Osteoblast (primary cell): Measurements from ENCODE around the gene ELMOD2. TPM values are rescaled to one million over a fixed set of nuclear protein-coding genes. Genes with fewer than 3 reads are reported as not detected.

Experiments used
- DNase-seq: peaks from one replicate; pipeline ENCODE4 v3.0.0; 2011; ENCODE audit warnings: low spot score, mixed read lengths; ENCODE audit not compliant: insufficient read length; ENCODE audit errors: missing footprints
- H2AFZ ChIP-seq: 2 replicates; pipeline ENCODE4 v1.6.0; 2011; ENCODE audit warnings: mild to moderate bottlenecking, low read length
- H3K27ac ChIP-seq: 2 replicates; pipeline ENCODE4 v1.5.1; 2011; ENCODE audit warnings: mild to moderate bottlenecking, low read depth, low read length, moderate library complexity
- H3K27me3 ChIP-seq: 2 replicates; pipeline ENCODE4 v1.6.0; 2012; ENCODE audit warnings: mild to moderate bottlenecking, control low read depth, inconsistent platforms, low read length, moderate library complexity; ENCODE audit not compliant: insufficient read depth
- H3K36me3 ChIP-seq: 2 replicates; pipeline ENCODE4 v1.5.1; 2011; ENCODE audit warnings: mild to moderate bottlenecking, low read length, control low read depth, moderate library complexity; ENCODE audit not compliant: insufficient read depth
- H3K4me1 ChIP-seq: 2 replicates; pipeline ENCODE4 v1.5.1; 2011; ENCODE audit warnings: mild to moderate bottlenecking, low read length, control low read depth, moderate library complexity; ENCODE audit not compliant: insufficient read depth
- H3K4me2 ChIP-seq: 2 replicates; pipeline ENCODE4 v1.6.0; 2011; ENCODE audit warnings: mild to moderate bottlenecking, low read length; ENCODE audit not compliant: insufficient read depth
- H3K4me3 ChIP-seq: fragments of 200-600 bp; sonication (generic); 3 replicates; pipeline ENCODE4 v1.5.1; 2012; ENCODE audit warnings: mild to moderate bottlenecking, low read length, inconsistent platforms; ENCODE audit not compliant: insufficient read depth
- H3K79me2 ChIP-seq: 2 replicates; pipeline ENCODE4 v1.6.0; 2012; ENCODE audit warnings: mild to moderate bottlenecking, low read length, control low read depth, inconsistent platforms; ENCODE audit not compliant: insufficient read depth
- H3K9me3 ChIP-seq: 2 replicates; pipeline ENCODE4 v1.5.1; 2011; ENCODE audit warnings: low read depth, low read length, control low read depth
- H4K20me1 ChIP-seq: 2 replicates; pipeline ENCODE4 v1.6.0; 2012; ENCODE audit warnings: mild to moderate bottlenecking, low read length, control low read depth; ENCODE audit not compliant: insufficient read depth
- small RNA-seq: library from RNA; depleted of rRNA; stranded (forward); fragments of <200 nt; gene quantifications from one replicate; pipeline ENCODE3, GENCODE V24; 2012
- total RNA-seq: library from RNA; depleted of rRNA; stranded (reverse); fragments of >200 nt; gene quantifications from 2 replicates; pipeline ENCODE4 v1.2.3, GENCODE V29; 2012
- TF ChIP-seq, protein P1 (sequence below): IDR thresholded peaks from 2 replicates; pipeline ENCODE4 v1.5.1; 2011; ENCODE audit warnings: mild to moderate bottlenecking, low read depth, low read length, moderate library complexity; ENCODE audit errors: extremely low read depth

Gene ELMOD2
- total RNA-seq, 1 donor, result 35.1 TPM

DNA sequence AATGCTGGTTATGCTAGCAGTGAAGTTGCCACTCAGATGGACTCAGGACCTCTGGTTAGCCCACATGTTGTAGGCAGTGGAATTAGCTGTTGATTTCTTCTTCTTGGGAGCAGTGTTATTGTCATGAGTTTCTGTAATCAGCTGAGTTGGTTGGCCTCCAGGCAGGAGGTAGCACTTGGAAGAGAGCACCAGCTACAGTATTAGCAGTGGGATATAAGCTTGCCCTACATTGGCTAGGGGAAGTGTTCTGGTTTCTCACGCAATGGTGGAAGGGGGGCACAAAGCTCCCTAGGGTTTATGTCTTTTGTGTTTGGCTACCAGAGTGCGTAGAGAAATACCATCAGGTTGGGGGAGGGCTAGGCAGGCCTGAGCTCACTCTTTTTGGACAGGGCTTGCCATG lies 78.7 kb downstream of the ELMOD2 start:
- no peaks in the 10 kb centered on the region for H3K79me2 ChIP-seq
- no peaks in the 10 kb centered on the region for H3K9me3 ChIP-seq
- no peak overlapping the region for H3K4me2 ChIP-seq
- H4K20me1 ChIP-seq, result no peaks in the 10 kb centered on the region
- no peak overlapping the region for H3K27ac ChIP-seq
- no peaks in the 10 kb centered on the region for H3K4me1 ChIP-seq
- H3K4me3 ChIP-seq, result no peak overlapping the region
- H3K36me3 ChIP-seq, result no peaks in the 10 kb centered on the region
- no peak overlapping the region for H2AFZ ChIP-seq
- DNase-seq, result no peak
- peaks cover 35% of the 10 kb centered on the region for H3K27me3 ChIP-seq
- TF ChIP-seq, protein P1, sequence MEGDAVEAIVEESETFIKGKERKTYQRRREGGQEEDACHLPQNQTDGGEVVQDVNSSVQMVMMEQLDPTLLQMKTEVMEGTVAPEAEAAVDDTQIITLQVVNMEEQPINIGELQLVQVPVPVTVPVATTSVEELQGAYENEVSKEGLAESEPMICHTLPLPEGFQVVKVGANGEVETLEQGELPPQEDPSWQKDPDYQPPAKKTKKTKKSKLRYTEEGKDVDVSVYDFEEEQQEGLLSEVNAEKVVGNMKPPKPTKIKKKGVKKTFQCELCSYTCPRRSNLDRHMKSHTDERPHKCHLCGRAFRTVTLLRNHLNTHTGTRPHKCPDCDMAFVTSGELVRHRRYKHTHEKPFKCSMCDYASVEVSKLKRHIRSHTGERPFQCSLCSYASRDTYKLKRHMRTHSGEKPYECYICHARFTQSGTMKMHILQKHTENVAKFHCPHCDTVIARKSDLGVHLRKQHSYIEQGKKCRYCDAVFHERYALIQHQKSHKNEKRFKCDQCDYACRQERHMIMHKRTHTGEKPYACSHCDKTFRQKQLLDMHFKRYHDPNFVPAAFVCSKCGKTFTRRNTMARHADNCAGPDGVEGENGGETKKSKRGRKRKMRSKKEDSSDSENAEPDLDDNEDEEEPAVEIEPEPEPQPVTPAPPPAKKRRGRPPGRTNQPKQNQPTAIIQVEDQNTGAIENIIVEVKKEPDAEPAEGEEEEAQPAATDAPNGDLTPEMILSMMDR, result no peak

DNA sequence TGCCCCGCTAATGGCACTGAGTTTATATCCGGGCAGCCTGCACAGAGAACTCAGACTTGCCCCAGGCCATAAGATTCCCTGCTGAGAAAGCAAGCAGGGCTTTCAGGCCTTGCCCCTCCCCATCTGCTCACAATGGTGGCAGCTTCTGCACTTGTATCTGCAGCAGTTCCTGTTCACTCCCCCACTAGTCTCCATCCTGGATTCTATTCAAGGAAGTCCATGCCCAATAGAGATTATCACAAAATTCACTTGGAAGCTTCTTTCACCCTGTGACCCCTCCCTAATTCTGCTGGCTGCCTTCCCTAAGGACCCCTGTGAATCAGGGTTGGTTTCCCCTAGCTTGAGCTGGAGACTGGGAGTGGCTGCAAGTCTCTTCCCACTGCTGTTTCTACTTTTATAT lies 79.3 kb downstream of the ELMOD2 start:
- no peak overlapping the region for H3K4me2 ChIP-seq
- no peaks in the 10 kb centered on the region for H3K4me1 ChIP-seq
- H3K79me2 ChIP-seq, result no peaks in the 10 kb centered on the region
- TF ChIP-seq, protein P1, result no peak
- no peak overlapping the region for H3K27ac ChIP-seq
- H3K4me3 ChIP-seq, result no peak overlapping the region
- H3K27me3 ChIP-seq, result peaks cover 30% of the 10 kb centered on the region
- no peak overlapping the region for H2AFZ ChIP-seq
- DNase-seq, result no peak
- no peaks in the 10 kb centered on the region for H3K9me3 ChIP-seq
- no peaks in the 10 kb centered on the region for H4K20me1 ChIP-seq
- H3K36me3 ChIP-seq, result no peaks in the 10 kb centered on the region

Small RNA genes lying within 50 kb of the gene (small RNA-seq; reads per million reads assigned to genes)
- not detected for gene AC108019.1
- gene RN7SL152P, result not detected

Other genes with a start within 250 kb of the ELMOD2 start
- gene SCOC, start 150.5 kb upstream of the ELMOD2 start, total RNA-seq, result 52.5 and 57.9 TPM in 2 replicates
- under 0.01 and 0.72 TPM in 2 replicates for gene CLGN, start 96.5 kb upstream of the ELMOD2 start, total RNA-seq
- gene MGAT4D, start 25.9 kb upstream of the ELMOD2 start, total RNA-seq, result not detected in 2 replicates
- gene UCP1, start 44.8 kb downstream of the ELMOD2 start, total RNA-seq, result not detected in 2 replicates
- 19.4 and 19.5 TPM in 2 replicates for gene TBC1D9, start 232.2 kb downstream of the ELMOD2 start, total RNA-seq